H1 (cell line): ENCODE measurements around the gene DLGAP3. TPM values are rescaled to one million over a fixed set of nuclear protein-coding genes. Genes with fewer than 3 reads are reported as not detected.

ENCODE experiments used
- ASH2L ChIP-seq: fragments of 200-600, 300-600 bp; sonication (generic); IDR thresholded peaks from one replicate; pipeline ENCODE4 v1.7.1; 2017; ENCODE audit warnings: low read length
- CHD2 ChIP-seq: IDR thresholded peaks from 2 replicates; pipeline ENCODE4 v1.6.1; 2012; ENCODE audit warnings: low read length, improper control_type of control experiment
- EP300 ChIP-seq, 2 experiments: IDR thresholded peaks; 1 replicate in 1 of 2; 2 replicates in 1 of 2; pipeline ENCODE4 v1.6.1; 2011 to 2012; ENCODE audit warnings: low read depth in 2 of 2, low read length in 2 of 2, mild to moderate bottlenecking in 2 of 2, borderline replicate concordance in 1 of 2, inconsistent platforms in 1 of 2, moderate library complexity in 1 of 2
- GABPA ChIP-seq: IDR thresholded peaks from 2 replicates; pipeline ENCODE4 v1.6.1; 2011; ENCODE audit warnings: mild to moderate bottlenecking, low read length, moderate library complexity, borderline replicate concordance; ENCODE audit not compliant: insufficient read depth
- HDAC6 ChIP-seq: IDR thresholded peaks from one replicate; pipeline ENCODE4 v1.7.1; 2012; ENCODE audit warnings: low read depth, mild to moderate bottlenecking, inconsistent platforms, low read length, moderate library complexity
- SAP30 ChIP-seq: fragments of 300-600 bp; sonication (generic); IDR thresholded peaks from 2 replicates; pipeline ENCODE4 v1.7.1; 2012; ENCODE audit warnings: low read length, moderate library complexity, mild to moderate bottlenecking, inconsistent platforms; ENCODE audit not compliant: insufficient read depth, insufficient replicate concordance
- SIX5 ChIP-seq: IDR thresholded peaks from 2 replicates; pipeline ENCODE4 v1.6.1; 2011; ENCODE audit warnings: mild to moderate bottlenecking, low read depth, low read length
- TAF1 ChIP-seq: IDR thresholded peaks from 2 replicates; pipeline ENCODE4 v1.6.1; 2011; ENCODE audit warnings: mild to moderate bottlenecking, low read depth, low read length
- polyA plus RNA-seq, 7 experiments: library from polyadenylated mRNA; depleted of rRNA in 3 of 7; stranded (reverse) in 5 of 7; unstranded in 2 of 7; fragments of >200 nt in 5 of 7; fragments of 200-250 nt in 2 of 7; gene quantifications; 1 replicate in 5 of 7; 2 replicates in 1 of 7; 4 replicates in 1 of 7; pipeline versions ENCODE4 v1.2.1 to v1.2.3, GENCODE V29; 2011 to 2013; ENCODE audit warnings: missing spikeins in 2 of 7, mixed read lengths in 2 of 7
- total RNA-seq: library from RNA; stranded (reverse); fragmentation: NEBNext Ultra II Directional; extraction: Animal tissue kit (Norgen Biotek cat#: 25700); gene quantifications from 2 replicates; pipeline ENCODE4 v1.2.1, GENCODE V29; 2021
- TF ChIP-seq, protein P1 (sequence below): fragments of 300-600 bp; sonication (generic); IDR thresholded peaks from 2 replicates; pipeline ENCODE4 v1.7.1; 2012; ENCODE audit warnings: low read length, moderate library complexity, mild to moderate bottlenecking, inconsistent platforms; ENCODE audit not compliant: insufficient replicate concordance

DLGAP3 gene
- total and polyA plus RNA-seq, 2 of the 8 experiments (the other 6 are each of a cell fraction or from before 2014, with no cell fraction given): 3.8 to 13.2 TPM

DNA sequence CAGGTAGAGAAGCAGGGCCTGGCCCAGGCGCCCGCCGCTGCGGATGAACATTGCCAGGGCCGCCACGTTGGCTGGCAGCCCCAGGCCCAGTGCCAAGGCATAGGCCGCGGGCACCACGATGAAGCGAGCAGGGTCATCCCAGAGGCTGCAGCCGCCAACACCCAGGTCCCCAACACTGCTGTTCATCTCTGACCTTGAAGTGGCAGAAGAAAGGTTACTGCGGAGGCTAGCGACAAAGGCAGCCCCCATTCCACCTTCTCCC, 47.7 kb upstream of the DLGAP3 start (continued):
- TF ChIP-seq, protein P1, sequence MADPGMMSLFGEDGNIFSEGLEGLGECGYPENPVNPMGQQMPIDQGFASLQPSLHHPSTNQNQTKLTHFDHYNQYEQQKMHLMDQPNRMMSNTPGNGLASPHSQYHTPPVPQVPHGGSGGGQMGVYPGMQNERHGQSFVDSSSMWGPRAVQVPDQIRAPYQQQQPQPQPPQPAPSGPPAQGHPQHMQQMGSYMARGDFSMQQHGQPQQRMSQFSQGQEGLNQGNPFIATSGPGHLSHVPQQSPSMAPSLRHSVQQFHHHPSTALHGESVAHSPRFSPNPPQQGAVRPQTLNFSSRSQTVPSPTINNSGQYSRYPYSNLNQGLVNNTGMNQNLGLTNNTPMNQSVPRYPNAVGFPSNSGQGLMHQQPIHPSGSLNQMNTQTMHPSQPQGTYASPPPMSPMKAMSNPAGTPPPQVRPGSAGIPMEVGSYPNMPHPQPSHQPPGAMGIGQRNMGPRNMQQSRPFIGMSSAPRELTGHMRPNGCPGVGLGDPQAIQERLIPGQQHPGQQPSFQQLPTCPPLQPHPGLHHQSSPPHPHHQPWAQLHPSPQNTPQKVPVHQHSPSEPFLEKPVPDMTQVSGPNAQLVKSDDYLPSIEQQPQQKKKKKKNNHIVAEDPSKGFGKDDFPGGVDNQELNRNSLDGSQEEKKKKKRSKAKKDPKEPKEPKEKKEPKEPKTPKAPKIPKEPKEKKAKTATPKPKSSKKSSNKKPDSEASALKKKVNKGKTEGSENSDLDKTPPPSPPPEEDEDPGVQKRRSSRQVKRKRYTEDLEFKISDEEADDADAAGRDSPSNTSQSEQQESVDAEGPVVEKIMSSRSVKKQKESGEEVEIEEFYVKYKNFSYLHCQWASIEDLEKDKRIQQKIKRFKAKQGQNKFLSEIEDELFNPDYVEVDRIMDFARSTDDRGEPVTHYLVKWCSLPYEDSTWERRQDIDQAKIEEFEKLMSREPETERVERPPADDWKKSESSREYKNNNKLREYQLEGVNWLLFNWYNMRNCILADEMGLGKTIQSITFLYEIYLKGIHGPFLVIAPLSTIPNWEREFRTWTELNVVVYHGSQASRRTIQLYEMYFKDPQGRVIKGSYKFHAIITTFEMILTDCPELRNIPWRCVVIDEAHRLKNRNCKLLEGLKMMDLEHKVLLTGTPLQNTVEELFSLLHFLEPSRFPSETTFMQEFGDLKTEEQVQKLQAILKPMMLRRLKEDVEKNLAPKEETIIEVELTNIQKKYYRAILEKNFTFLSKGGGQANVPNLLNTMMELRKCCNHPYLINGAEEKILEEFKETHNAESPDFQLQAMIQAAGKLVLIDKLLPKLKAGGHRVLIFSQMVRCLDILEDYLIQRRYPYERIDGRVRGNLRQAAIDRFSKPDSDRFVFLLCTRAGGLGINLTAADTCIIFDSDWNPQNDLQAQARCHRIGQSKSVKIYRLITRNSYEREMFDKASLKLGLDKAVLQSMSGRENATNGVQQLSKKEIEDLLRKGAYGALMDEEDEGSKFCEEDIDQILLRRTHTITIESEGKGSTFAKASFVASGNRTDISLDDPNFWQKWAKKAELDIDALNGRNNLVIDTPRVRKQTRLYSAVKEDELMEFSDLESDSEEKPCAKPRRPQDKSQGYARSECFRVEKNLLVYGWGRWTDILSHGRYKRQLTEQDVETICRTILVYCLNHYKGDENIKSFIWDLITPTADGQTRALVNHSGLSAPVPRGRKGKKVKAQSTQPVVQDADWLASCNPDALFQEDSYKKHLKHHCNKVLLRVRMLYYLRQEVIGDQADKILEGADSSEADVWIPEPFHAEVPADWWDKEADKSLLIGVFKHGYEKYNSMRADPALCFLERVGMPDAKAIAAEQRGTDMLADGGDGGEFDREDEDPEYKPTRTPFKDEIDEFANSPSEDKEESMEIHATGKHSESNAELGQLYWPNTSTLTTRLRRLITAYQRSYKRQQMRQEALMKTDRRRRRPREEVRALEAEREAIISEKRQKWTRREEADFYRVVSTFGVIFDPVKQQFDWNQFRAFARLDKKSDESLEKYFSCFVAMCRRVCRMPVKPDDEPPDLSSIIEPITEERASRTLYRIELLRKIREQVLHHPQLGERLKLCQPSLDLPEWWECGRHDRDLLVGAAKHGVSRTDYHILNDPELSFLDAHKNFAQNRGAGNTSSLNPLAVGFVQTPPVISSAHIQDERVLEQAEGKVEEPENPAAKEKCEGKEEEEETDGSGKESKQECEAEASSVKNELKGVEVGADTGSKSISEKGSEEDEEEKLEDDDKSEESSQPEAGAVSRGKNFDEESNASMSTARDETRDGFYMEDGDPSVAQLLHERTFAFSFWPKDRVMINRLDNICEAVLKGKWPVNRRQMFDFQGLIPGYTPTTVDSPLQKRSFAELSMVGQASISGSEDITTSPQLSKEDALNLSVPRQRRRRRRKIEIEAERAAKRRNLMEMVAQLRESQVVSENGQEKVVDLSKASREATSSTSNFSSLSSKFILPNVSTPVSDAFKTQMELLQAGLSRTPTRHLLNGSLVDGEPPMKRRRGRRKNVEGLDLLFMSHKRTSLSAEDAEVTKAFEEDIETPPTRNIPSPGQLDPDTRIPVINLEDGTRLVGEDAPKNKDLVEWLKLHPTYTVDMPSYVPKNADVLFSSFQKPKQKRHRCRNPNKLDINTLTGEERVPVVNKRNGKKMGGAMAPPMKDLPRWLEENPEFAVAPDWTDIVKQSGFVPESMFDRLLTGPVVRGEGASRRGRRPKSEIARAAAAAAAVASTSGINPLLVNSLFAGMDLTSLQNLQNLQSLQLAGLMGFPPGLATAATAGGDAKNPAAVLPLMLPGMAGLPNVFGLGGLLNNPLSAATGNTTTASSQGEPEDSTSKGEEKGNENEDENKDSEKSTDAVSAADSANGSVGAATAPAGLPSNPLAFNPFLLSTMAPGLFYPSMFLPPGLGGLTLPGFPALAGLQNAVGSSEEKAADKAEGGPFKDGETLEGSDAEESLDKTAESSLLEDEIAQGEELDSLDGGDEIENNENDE: no peak
- no peak for TF ChIP-seq CHD2
- no peak for TF ChIP-seq GABPA
- TF ChIP-seq EP300 (IDR thresholded peaks at IDR 0.05; ENCODE audit: borderline replicate concordance in 1 of 2, low read depth in 2 of 2, low read length in 2 of 2): no peak
- no peak for TF ChIP-seq ASH2L
- no peak for TF ChIP-seq SIX5
- no peak for TF ChIP-seq HDAC6
- no peak for TF ChIP-seq SAP30
- TF ChIP-seq TAF1: no peak
- TF ChIP-seq, all 59 proteins: peak for 0
